ENCODE data around the gene ZNF524.

Gene ZNF524

DNA sequence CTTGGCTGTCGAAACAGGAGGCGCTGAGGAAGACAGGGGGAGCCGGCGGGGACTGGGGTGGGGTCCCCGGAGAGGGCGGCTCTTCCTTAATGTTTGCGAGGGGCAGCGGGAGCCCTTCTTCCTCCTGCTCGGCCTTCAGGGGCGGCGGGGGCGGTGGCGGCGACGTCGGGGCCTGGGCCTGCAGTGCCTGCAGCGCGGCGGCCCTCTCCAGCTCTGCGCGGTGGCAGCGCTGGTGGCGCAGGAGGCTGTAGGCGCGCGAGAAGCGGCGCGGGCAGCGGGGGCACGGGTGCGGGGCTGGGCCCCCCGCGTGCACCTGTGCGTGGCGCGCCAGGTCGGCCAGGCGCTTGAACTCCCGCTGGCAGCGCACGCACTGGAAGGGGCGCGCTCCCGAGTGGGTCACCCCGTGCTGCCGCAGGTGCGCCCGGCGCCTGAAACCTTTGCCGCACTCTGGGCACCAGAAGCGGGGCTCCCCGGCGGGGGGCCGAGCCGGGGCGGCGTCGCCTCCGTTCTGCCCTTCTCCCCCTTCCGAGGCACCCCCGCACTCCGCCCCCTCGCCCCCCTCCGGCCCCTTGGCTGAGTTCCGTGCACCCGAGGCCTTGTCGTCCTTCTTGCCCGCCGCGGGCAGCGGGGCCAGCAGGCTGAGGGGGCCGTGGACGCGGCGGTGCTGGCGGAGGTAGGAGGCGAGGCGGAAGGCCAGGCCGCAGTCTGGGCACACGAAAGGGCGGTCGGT, 21.9 kb upstream of the ZNF524 start:
- TF ChIP-seq, protein P1, sequence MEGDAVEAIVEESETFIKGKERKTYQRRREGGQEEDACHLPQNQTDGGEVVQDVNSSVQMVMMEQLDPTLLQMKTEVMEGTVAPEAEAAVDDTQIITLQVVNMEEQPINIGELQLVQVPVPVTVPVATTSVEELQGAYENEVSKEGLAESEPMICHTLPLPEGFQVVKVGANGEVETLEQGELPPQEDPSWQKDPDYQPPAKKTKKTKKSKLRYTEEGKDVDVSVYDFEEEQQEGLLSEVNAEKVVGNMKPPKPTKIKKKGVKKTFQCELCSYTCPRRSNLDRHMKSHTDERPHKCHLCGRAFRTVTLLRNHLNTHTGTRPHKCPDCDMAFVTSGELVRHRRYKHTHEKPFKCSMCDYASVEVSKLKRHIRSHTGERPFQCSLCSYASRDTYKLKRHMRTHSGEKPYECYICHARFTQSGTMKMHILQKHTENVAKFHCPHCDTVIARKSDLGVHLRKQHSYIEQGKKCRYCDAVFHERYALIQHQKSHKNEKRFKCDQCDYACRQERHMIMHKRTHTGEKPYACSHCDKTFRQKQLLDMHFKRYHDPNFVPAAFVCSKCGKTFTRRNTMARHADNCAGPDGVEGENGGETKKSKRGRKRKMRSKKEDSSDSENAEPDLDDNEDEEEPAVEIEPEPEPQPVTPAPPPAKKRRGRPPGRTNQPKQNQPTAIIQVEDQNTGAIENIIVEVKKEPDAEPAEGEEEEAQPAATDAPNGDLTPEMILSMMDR (IDR thresholded peaks at IDR 0.05; ENCODE audit: insufficient read depth, low read depth, low read length, missing control alignments) = no peak
- DNase-seq (ENCODE audit: low read depth) = no peak
- H3K4me3 ChIP-seq (ENCODE audit: low read depth, low read length) = no peak overlapping the region

DNA sequence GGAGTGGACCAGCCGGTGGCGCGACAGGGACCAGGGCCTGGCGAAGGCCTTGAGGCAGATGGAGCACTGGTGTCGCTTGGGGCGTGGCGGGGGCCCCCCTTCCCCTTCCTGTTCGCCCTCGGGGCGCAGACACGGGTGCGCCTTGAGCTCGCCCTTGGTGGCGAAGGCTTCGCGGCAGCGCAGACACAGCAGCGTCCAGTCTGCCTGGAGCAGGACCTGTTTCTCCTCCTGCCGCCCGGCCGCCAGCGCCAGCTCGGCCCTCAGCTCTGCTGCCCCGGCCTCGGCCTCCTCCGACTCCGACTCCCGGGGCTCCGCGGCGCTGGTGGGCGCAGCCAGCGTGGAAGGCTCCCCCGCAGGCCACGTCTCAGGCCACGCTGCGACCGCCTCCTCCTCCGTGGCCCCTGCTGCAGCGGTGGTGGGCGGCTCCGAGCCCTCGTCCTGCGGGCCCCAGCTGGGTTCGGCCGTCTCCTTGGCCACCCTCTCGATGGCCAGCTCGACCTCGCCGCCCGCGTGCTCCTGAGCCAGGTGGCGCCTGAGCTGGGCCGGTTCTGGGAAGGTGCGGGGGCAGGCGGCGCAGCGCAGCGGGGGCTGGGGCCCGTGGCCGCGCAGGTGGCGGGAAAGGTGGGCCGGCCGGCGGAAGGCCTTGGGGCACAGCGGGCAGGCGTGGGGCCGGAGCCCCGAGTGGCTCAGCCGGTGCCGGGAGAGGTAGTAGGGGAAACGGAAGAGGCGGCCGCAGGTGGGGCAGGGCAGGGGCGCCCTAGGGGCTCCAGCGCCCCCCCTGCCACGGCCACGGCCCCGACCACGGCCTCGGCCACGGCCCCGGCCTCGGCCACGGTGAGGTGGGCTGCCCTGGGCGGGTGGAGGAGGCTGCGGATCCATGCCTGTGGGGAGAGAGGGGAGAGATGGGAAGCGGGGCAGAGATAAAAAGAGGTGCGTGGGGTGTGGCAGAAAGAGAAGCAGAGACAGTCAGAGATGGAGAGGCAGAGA, 21.0 kb upstream of the ZNF524 start:
- TF ChIP-seq, protein P1 (IDR thresholded peaks at IDR 0.05; ENCODE audit: insufficient read depth, low read depth, low read length, missing control alignments) = no peak
- no peak for DNase-seq (ENCODE audit: low read depth)
- H3K4me3 ChIP-seq (ENCODE audit: low read depth, low read length) = no peak overlapping the region; the same call in 1 of the 2 replicates

DNA sequence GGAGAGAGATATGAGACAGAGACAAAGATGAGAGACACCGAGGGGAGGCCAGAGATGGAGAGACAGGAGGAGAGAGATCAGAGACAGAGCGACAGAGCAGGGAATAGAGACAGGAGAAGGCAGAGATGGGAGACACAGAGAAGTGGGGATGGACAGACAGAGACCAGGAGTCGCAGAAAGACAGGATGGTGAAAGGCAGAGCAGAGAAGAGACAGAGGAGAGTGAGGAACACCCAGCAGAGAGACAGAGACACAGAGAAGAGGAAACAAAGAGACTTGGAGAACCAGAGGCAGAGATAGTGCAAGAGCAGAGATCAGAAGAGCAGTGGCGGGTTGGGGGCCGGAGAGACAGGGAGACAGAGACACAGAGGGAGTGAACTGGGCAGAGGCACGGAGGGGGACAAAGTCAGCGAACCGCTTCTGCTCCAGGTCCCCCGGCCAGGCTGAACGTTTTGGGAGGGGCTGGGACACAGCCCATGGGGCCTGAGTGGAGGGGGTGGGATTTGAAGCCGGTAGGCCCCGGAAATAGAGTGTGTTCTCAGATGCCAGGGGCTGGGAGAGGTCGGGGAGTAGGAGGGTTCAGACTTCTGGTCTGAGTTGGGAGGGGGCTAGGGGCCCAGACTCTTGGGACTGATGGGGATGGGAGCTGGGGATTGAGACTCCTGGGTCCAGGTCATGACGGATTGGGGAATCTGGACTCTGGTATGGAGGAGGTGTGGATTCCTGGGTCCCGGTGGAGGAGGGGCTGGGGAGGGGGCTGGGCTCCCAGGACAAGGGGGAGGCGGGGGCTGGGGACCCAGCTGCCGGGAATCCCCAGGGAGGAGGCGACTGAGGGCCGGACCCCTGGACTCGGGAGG, 20.1 kb upstream of the ZNF524 start:
- peak overlapping the region; percentile 78 for H3K4me3 ChIP-seq (ENCODE audit: low read depth, low read length)
- TF ChIP-seq, protein P1 (IDR thresholded peaks at IDR 0.05; ENCODE audit: insufficient read depth, low read depth, low read length, missing control alignments) = no peak
- no peak for DNase-seq (ENCODE audit: low read depth)

DNA sequence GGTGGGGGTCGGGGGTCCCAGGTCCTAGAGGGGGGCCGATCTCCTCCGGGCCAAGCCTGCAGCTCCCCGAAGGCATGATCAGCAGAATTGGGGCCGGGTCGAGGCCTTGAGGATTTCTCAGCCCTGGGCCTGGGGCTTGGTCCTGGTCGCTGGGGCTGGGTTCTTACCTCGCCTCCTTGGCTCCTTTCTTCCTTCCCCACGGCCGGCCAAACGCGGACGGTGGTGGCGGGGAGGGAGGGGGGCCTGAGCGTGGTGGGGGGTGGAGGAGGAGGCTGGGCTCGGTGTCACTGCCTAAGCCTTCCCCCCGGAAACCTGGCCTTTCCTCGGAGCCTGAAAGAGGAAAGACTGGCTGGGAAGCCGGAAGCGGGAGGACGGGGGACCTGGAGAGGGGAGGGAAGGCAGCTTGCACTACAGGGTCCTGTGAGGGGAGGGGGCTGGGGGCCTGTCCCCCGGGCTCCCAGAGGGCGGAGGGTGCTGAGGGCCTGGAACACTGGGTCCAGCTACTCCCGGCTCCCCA, 19.4 kb upstream of the ZNF524 start, which contains the start of gene ZNF579:
ZNF579 (minus strand) TSS at position 221 of the 517 bp plus-strand sequence. CDS start 1,209 bp downstream, outside the sequence.
- TF ChIP-seq, protein P1 (IDR thresholded peaks at IDR 0.05; ENCODE audit: insufficient read depth, low read depth, low read length, missing control alignments) = no peak
- peak within 1 kb of the TSS; percentile 78 for H3K4me3 ChIP-seq (ENCODE audit: low read depth, low read length)
- DNase-seq (ENCODE audit: low read depth) = peak; percentile 91

DNA sequence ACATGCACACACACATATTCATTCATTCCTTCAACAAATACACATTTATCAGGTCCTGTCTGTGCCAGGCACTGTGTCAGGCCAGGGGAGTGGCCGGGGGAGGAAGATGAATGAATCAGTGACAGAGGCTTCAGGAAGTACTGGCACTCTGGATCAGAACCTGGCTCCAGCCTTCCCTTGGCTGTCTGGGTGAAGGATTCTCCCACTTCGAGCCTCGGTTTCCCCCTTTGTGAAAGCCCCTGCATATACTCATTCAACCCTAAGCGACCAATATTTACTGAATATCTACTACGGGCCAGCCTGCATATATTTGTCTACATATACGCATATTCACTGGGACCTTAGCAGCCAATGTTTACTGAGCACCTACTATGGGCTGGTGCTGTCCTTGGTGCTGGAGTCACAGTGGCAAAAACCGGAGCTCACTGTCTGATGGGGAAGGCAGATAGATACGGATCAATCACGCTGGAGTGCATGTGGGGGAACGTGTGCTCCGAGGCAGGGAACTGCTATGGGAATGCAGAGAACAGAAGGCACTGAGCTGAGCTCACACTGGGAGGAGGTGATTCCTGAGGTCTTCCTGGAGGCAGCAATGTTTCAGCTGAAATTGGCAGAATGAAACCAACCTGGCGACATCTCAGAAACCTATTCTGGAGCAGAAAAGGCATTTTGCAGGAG, 18.8 kb upstream of the ZNF524 start:
- no peak for DNase-seq (ENCODE audit: low read depth)
- H3K4me3 ChIP-seq (ENCODE audit: low read depth, low read length) = peak overlapping the region; percentile 78
- TF ChIP-seq, protein P1 (IDR thresholded peaks at IDR 0.05; ENCODE audit: insufficient read depth, low read depth, low read length, missing control alignments) = no peak

Measured in GM12865 (cell line).